GM19099 (cell line): Measurements from ENCODE around the gene SH3BGR.

Experiments used
- POLR2A ChIP-seq: IDR thresholded peaks from 3 replicates; pipeline ENCODE4 v1.6.1; 2011; ENCODE audit warnings: low read depth; ENCODE audit not compliant: insufficient read length; ENCODE audit errors: extremely low read depth

SH3BGR gene

DNA sequence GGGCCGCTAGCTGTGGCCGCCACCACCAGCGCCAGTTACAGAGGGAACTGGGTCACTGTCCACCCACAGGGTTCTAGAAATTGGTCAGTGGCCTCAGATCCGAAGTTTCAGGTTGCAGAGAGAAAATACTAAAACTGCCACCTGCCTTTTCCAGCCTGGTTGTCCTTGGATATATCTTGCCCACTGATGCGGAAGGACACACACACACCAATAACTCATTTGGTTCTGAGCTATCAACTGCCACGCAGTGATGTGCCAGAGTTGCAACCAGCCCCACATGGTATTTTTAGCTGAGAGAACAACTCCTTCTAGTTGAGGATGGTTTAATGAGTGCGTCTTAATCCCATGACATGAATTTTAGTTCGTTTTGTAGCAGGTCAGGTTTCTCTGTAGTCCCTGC is 68.1 kb downstream of the SH3BGR start:
- TF ChIP-seq POLR2A, result no peak

- TF ChIP-seq POLR2A, result no peak
Observed at GRCh38 chr21:39523399-39523798, 71.6 kb downstream of the SH3BGR start.

DNA sequence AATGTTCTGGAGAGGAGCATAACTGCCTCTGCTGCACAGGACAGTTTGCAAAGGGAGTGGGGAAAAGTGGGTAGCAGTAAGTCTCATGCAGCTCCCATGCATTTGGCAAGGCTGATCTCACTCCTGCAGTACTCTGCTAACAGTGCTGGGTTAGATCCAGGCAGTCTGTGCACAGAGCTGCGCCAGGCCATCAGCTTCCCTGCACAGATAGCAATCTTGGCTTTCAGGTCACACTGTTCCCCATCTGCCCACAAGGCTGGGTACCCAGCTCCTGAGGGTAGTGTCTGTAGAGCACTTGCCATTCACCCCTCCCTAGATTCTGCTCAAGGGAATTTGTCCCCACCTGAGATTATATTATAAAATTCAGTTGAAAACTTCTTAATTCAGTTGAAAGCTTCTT is 72.1 kb downstream of the SH3BGR start:
- no peak for TF ChIP-seq POLR2A

DNA sequence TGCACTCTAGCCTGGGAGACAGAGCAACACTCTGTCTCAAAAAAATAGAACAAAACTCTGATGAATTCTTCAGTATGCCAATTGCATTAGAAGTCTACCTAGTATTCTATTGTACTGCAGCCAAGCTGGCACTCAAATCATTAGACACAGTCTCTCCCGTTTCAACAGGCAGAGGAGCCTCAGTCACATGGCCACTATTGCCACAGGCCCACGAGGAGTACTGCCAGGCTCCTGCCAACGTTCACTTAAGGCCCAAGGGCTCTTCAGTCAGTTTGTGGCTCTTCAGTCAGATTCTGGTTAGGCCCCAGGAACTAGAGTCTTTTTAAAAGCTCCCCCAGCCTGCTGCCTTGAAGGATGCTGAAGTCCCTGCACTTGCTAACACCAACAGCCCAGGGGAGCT is 73.4 kb downstream of the SH3BGR start:
- no peak for TF ChIP-seq POLR2A

DNA sequence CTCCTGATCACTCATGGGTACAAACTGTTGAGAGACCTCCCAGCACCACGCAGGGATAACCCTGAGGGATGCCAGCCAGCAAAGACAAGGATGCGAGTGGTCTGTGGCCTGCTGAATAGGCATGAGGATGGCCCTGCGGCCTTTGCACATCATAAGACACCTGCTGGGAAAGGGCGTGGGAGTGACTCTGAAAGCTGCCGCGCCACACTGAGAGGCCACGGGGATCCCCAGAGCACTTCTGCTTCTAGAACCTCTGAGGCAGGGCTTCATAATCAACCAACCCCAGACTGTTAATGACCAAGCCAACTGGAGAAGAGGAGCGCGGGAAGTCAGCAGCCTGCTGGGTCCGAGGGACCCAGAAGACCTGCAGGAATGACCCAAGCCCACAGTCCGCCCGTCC is 73.8 kb downstream of the SH3BGR start:
- TF ChIP-seq POLR2A, result no peak

- TF ChIP-seq POLR2A, result no peak
Observed at GRCh38 chr21:39527067-39527595, 75.4 kb downstream of the SH3BGR start.

- no peak for TF ChIP-seq POLR2A
Observed at GRCh38 chr21:39527664-39528381, 76.1 kb downstream of the SH3BGR start.

GRCh38 chr21:39529026-39529425 is 77.3 kb downstream of the SH3BGR start:
- no peak for TF ChIP-seq POLR2A

GRCh38 chr21:39531064-39531463 is 79.3 kb downstream of the SH3BGR start:
- TF ChIP-seq POLR2A, result no peak

GRCh38 chr21:39531840-39532239 is 80.1 kb downstream of the SH3BGR start:
- no peak for TF ChIP-seq POLR2A

GRCh38 chr21:39533545-39534380 is 82.0 kb downstream of the SH3BGR start:
- no peak for TF ChIP-seq POLR2A

GRCh38 chr21:39535646-39536437 is 84.1 kb downstream of the SH3BGR start:
- no peak for TF ChIP-seq POLR2A

DNA sequence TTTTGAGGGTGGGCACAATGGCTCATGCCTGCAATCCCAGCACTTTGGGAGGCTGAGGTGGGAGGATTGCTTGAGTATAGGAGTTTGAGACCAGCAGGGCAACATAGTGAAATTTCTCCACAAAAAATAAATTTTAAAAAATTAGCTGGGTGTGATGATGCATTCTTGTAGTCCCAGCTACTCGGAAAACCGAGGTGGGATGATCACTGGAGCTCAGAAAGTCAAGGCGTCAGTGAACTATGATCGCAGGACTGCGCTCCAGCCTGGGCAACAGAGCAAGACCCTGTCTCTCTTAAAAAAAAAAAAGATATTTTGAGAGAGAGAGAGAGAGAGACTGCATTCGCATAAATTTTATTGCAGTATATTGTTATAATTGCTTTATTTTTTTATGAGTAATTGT is 85.1 kb downstream of the SH3BGR start:
- TF ChIP-seq POLR2A, result no peak

GRCh38 chr21:39537571-39537970 is 85.8 kb downstream of the SH3BGR start:
- TF ChIP-seq POLR2A, result no peak

DNA sequence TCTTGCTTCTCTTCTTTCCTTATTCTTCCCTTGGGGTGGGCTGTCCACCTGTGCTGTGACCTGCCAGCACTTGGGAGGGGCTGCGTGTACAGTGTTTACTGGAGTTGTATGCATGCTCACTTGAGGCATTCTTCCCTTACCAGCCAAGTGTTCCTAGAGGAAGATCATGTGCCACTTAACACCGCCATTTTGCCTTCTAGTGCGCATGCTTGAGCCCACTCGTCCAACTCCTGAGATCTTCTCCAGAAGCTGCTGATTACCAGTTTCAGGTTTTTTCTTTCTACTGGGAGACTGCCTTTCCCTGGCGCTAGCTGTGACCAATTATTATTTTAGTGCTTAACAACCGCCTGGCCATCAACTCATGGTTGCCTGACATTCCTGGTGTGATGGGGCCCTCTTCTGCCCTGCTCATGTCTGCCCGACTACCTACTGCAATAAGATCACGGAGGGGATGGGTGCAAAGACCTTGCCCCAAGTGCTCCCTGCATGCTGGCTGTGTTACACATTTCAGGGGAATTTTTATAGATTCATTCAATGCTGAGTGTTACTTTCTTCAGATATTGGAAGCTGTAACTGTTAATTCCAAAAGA is 86.8 kb downstream of the SH3BGR start:
- no peak for TF ChIP-seq POLR2A

GRCh38 chr21:39542736-39543135 is 91.0 kb downstream of the SH3BGR start:
- no peak for TF ChIP-seq POLR2A

- TF ChIP-seq POLR2A, result no peak
Observed at GRCh38 chr21:39546522-39546921, 94.8 kb downstream of the SH3BGR start.
